Measurements from ENCODE around the gene RPUSD3.

DNA sequence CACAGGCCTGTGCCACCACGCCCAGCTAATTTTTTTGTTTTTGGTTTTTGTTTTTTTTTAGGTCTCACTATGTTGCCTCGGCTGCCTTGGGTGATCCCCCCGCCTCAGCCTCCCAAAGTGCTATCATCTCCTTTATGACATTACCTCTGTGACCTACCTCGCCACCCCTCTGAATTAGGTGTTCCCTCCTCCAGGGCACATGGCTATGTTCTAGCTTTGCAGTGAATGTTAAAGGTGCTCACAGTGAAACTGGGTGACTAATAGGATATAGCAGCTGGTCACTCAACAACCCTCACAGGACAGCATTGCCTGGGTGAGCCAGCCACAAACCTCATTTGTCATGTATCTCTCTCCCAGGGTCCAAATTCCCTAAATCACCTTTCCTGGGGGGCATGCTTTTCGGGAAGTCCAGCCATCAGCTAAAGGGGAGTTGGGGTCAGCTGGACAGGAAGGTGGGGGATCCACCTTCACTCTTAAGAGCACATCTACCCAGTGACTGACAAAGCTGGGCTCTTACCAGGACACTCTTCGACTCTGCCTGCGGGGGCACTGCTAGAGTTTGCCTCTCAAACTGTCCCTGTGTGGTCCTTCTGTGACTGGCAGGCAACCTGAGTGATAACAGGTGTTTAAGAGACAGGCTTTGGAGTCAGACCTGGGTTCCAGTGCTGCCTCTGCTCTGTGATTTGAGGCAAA, 35.3 kb downstream of the RPUSD3 start:
- TF ChIP-seq CEBPB (tag; IDR thresholded peaks at IDR 0.05), result no peak
- TF ChIP-seq, protein P1, sequence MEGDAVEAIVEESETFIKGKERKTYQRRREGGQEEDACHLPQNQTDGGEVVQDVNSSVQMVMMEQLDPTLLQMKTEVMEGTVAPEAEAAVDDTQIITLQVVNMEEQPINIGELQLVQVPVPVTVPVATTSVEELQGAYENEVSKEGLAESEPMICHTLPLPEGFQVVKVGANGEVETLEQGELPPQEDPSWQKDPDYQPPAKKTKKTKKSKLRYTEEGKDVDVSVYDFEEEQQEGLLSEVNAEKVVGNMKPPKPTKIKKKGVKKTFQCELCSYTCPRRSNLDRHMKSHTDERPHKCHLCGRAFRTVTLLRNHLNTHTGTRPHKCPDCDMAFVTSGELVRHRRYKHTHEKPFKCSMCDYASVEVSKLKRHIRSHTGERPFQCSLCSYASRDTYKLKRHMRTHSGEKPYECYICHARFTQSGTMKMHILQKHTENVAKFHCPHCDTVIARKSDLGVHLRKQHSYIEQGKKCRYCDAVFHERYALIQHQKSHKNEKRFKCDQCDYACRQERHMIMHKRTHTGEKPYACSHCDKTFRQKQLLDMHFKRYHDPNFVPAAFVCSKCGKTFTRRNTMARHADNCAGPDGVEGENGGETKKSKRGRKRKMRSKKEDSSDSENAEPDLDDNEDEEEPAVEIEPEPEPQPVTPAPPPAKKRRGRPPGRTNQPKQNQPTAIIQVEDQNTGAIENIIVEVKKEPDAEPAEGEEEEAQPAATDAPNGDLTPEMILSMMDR (IDR thresholded peaks at IDR 0.05 in 2 of 3, conservative IDR thresholded peaks at IDR 0.05 in 1 of 3; ENCODE audit: insufficient read depth in 2 of 3, low read depth in 1 of 3, low read length in 3 of 3), result peak; percentile 26 to 55 (median 42); a peak in 3 of 6 replicates
- TF ChIP-seq, protein P2, sequence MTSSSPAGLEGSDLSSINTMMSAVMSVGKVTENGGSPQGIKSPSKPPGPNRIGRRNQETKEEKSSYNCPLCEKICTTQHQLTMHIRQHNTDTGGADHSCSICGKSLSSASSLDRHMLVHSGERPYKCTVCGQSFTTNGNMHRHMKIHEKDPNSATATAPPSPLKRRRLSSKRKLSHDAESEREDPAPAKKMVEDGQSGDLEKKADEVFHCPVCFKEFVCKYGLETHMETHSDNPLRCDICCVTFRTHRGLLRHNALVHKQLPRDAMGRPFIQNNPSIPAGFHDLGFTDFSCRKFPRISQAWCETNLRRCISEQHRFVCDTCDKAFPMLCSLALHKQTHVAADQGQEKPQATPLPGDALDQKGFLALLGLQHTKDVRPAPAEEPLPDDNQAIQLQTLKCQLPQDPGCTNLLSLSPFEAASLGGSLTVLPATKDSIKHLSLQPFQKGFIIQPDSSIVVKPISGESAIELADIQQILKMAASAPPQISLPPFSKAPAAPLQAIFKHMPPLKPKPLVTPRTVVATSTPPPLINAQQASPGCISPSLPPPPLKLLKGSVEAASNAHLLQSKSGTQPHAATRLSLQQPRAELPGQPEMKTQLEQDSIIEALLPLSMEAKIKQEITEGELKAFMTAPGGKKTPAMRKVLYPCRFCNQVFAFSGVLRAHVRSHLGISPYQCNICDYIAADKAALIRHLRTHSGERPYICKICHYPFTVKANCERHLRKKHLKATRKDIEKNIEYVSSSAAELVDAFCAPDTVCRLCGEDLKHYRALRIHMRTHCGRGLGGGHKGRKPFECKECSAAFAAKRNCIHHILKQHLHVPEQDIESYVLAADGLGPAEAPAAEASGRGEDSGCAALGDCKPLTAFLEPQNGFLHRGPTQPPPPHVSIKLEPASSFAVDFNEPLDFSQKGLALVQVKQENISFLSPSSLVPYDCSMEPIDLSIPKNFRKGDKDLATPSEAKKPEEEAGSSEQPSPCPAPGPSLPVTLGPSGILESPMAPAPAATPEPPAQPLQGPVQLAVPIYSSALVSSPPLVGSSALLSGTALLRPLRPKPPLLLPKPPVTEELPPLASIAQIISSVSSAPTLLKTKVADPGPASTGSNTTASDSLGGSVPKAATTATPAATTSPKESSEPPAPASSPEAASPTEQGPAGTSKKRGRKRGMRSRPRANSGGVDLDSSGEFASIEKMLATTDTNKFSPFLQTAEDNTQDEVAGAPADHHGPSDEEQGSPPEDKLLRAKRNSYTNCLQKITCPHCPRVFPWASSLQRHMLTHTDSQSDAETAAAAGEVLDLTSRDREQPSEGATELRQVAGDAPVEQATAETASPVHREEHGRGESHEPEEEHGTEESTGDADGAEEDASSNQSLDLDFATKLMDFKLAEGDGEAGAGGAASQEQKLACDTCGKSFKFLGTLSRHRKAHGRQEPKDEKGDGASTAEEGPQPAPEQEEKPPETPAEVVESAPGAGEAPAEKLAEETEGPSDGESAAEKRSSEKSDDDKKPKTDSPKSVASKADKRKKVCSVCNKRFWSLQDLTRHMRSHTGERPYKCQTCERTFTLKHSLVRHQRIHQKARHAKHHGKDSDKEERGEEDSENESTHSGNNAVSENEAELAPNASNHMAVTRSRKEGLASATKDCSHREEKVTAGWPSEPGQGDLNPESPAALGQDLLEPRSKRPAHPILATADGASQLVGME (CRISPR knock-in tag; IDR thresholded peaks at IDR 0.05), result no peak
- TF ChIP-seq POLR2AphosphoS5 (IDR thresholded peaks at IDR 0.05; ENCODE audit: control insufficient read depth, insufficient read depth, low read depth, low read length), result no peak; the same call in none of the 2 replicates
- TF ChIP-seq CTBP1 (IDR thresholded peaks at IDR 0.05; ENCODE audit: borderline replicate concordance), result no peak
- no peak for TF ChIP-seq EZH2 (IDR thresholded peaks at IDR 0.05; ENCODE audit: borderline replicate concordance, low read depth, low read length)

Data from K562 (cell line).